GM18951 (cell line): ENCODE results near the gene CPOX.

ENCODE experiments used
- POLR2A ChIP-seq: IDR thresholded peaks from 4 replicates; pipeline ENCODE4 v1.6.1; 2011; ENCODE audit warnings: mild to moderate bottlenecking; ENCODE audit not compliant: insufficient read length, insufficient read depth; ENCODE audit errors: extremely low read depth
- in situ Hi-C: fragments of 300-500 bp; cut with MboI; formaldehyde crosslinking; loops from one replicate; pipeline ENCODE4 v1.12.0; 2022; ENCODE audit warnings: low sequenced_read_pairs, mixed read lengths, inconsistent platforms; ENCODE audit not compliant: unreplicated experiment

CPOX gene

DNA sequence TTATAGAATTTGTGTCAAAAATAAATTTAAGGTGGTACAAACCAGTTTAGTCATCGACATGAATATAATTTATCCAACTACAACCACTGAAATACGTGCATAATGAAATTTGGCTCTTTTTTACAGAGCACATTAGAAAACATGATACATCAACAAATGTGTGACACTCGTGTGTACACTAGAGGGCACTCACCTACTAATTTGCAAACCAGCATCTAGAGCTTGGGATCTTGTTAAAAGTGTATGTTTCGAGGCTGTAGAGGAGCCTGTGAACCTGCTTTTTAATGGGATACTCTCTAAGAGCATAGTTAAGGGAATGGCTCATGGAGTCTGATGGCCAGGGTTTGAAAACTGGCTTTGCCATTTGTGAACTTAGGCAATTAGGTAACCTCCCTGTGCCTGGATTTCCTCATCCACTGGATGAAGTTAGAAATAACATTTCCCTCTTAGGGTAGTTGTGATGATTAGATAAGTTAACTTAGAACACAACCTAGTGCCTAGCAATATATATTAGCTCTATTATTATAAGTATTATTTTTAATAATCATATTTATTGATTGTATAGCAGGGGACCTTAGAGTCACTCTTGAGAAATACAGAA lies 8.8 kb upstream of the CPOX start:
- no peak for TF ChIP-seq POLR2A
- in situ Hi-C loops, result loop anchor here (5.0 to 25.0 kb wide), 2 partner anchors 205 to 410 kb away; no protein-coding TSS in a partner anchor

DNA sequence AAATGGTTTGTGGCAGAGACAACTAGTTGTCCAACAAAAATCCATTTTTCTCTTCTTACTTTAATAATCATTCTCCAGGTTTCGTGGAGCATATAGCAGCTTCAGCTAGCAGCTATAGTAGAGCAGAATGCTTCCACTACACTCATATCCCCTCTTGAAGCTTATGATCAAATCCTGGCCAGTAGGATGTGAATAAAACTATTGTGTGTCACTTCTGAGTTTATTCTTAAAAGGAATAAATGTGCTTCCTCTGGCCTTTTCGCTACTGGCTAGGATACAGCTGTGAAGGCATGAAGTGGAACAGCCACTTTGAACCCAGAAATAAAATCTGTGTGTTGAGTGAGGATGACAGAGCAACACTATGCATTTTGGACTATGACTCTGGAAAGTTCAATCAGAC lies 7.8 kb upstream of the CPOX start:
- no peak for TF ChIP-seq POLR2A
- in situ Hi-C loops, result loop anchor here (5.0 to 25.0 kb wide), 2 partner anchors 206 to 411 kb away; no protein-coding TSS in a partner anchor

DNA sequence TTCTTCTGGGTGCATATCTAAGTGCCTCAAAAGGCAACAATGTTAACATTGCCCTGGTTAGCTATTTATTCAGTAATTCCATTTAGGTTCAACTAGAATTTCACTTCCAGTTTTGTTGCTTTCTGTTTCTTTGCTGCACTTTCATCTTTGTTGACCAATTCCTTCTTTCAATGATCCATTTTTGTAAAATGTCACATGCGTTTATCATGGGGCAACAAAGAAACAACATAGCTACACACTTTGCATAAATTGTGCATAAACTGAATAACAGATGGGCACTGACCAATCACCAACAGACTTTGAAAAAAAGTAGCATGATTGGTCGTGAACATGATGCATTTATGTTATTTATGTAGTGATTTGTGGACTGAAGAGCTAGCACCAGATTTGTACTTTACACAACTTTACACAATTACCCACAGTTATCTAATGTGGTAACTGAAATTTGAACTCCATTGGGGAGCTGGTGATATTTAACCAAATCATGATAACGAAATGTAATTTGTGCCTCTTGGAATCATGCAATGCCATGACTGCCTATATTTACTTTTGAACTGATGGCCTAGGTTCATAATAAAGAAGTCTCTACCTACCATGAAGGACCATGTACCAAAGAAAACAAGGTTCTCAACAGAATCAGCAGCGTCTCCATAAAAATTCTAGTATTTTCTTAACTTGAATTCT lies 7.1 kb upstream of the CPOX start:
- TF ChIP-seq POLR2A, result no peak
- in situ Hi-C loops, result loop anchor here (5.0 to 25.0 kb wide), 2 partner anchors 207 to 412 kb away; no protein-coding TSS in a partner anchor

DNA sequence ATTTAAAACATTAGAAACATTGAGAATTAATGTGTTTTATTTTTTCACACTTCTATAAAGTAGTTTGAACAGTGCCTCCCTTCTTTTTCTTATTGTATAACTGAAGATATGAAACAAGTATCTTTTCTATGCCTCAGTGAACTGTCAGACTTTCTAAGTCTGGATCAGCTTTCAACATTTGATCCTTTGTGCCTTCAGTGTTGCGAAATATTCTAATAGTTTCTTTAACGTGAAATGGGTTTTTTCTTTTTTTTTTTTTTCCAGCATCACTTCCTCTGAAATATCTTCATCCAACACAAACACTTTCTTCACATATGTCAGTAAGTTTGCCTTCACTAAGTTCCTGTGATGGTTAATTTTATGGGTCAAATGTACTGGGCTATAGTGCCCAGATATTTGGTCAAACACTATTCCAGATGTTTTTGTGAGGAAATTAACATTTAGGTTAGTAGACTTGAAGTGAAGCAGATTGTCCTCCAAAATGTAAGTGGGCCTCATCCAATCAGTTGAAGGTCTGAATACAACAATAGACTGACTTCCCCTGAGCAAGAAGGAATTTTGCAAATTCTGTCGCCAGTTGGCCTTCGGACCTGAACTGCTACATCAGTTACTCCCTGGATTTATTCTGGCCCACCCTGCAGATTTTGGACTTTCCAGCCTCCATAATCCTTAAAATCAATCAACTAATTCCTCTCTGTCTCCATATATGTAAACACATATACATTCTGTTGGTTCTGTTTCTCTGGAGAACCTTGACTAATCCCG lies 6.4 kb upstream of the CPOX start:
- no peak for TF ChIP-seq POLR2A
- in situ Hi-C loops, result loop anchor here (5.0 to 25.0 kb wide), 3 partner anchors 207 to 563 kb away; partner anchors contain the start of gene GABRR3

DNA sequence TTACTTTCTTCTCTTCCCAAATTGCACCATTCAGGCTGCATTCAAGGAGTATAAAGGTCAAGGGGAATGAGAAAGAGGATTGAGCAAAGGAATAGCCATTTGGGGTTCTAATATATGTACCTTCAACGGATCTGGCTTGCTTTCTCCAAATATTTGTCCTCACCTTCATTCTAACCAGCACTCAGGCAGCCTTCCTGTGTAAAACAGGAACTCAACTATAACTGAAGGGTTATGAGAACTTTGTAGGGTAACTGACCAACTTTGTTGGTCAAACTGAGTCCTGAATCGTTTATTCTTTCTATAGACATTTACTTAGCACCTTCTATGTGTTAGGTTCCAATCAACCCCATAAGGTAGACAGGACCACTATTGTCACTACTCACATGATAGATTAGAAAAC lies 5.1 kb upstream of the CPOX start:
- TF ChIP-seq POLR2A, result no peak
- in situ Hi-C loops, result loop anchor here (25.0 kb wide), 1 partner anchor 561 kb away; the partner anchor contains the start of gene GABRR3

DNA sequence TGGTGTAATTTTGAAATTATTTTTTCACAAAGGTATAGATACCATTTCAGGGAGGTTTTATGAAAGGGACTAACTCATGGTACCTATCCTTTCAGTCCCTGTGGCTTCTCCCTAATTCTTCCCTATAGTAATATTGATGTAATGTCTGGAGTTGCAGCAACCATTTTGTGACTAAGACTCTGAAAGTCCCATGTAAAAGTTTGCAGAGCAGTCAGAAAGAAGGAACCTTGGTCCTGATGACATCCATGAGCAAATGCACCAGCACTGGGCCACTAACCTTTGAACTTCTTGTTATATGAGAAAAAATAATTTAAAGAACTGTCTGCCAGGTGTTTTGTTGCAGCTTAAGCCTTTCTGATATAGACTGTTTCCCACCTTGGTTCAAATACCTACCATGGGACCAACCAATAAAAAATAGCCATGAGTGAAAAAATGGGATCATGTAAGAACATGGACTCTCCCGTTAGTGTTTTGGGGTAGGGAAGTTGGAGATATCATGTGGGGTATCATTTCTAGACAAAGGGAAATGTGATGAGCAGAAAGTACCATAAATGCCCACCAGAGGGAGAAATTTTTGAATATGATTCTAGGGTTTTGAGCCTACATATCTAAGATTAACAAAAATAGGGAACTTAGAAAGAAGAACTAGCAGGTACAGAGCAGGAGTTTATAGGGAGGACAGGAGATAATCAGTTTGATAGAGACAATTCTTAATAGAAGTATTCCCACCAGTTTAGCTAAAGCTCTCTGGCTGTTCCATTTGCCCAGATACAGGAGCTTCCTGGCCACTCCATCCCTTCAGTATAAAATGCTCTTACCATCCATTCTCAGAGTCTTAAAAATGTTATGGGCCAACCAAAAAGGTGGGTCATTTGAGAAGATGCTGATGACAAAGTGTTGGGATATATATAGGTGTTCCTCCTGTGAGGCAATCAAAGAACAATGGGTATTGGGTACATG lies 3.4 kb upstream of the CPOX start:
- no peak for TF ChIP-seq POLR2A
- in situ Hi-C loops, result loop anchor here (25.0 kb wide), 1 partner anchor 560 kb away; the partner anchor contains the start of gene GABRR3

DNA sequence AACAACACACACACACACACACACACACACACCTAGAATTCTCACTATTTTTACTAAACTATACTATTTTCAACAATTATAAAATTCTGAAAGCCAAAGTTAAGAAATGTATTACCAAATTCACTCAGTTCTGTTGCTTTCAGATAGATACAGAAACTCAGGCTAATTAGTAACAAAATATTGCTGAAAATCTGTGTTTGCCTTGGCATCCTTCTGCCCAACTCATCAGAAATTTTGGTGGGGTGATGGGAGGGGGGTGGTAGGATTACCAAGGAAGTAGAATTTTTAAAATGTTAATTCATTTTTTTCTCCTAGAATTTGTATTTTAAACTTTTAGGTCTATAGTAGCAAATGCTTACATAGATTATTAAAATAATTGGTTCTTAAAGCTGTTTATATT lies 2.7 kb upstream of the CPOX start:
- in situ Hi-C loops, result loop anchor here (25.0 kb wide), 1 partner anchor 559 kb away; the partner anchor contains the start of gene GABRR3
- TF ChIP-seq POLR2A, result no peak

DNA sequence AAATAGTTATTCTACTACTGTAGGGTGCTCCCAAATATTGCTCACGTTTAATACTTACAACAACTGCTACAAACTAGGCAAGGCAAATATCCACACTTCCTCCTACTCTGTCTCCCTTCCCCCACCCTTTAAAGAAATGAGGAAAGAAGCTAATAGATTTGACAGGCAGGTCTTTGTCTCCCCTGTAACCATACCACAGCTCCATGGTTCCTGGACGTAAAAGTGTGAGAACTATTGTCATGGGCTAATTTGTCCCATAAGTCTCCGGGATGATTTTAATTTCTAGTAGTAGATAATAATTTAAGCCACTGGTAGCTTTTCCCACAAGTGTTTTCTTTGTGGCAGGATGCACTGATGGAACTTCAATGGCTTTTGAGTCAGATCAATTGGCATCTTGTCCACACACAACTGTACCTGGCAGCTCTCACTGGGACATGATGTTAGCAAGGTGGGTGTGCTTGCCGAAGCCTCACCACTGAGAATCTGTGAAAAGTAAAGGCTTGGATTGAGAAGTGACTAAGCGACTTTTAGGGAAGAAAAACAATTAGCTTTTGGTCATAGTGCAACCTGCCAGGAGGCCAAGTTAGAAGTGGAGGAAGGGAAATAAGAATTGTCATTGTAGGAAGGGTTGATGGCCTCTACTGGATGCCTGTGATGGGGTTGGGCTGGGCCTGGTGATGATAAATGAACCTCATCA lies 1.4 kb upstream of the CPOX start:
- TF ChIP-seq POLR2A, result no peak

DNA sequence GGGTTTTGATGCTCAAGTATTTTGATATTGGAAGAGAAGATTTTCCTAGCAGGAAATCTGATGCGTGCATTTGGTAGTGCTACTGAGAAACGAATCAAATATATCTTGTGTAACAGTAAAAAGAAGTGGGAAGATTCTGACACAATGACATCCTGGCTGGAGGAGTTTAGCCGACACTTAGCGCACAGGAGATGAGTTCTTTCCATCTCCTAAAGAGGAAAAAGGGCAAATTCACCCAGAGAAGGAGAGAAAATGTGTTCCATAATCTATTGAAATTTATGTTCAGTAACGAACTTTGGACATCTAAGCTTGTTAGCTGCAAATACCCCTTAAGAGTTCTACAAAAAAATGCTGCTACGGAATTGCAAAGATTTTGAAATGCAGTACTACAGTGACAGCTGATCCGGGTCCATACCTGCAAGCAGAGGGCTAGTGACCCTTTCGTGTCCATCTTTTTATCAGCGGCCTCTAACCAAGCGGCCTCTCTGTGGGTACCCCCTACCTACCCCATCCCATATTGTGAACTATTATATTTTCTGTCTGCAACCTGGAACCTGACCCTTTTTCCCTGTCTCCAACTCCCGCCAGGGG lies 971 bp downstream of the CPOX start:
- in situ Hi-C loops, result loop anchor here (25.0 kb wide), 1 partner anchor 555 kb away; the partner anchor contains the start of gene GABRR3
- no peak for TF ChIP-seq POLR2A

More for the DNA sequence above, 1.4 kb upstream of the CPOX start:
- in situ Hi-C loops, result loop anchor here (25.0 kb wide), 1 partner anchor 557 kb away; the partner anchor contains the start of gene GABRR3

DNA sequence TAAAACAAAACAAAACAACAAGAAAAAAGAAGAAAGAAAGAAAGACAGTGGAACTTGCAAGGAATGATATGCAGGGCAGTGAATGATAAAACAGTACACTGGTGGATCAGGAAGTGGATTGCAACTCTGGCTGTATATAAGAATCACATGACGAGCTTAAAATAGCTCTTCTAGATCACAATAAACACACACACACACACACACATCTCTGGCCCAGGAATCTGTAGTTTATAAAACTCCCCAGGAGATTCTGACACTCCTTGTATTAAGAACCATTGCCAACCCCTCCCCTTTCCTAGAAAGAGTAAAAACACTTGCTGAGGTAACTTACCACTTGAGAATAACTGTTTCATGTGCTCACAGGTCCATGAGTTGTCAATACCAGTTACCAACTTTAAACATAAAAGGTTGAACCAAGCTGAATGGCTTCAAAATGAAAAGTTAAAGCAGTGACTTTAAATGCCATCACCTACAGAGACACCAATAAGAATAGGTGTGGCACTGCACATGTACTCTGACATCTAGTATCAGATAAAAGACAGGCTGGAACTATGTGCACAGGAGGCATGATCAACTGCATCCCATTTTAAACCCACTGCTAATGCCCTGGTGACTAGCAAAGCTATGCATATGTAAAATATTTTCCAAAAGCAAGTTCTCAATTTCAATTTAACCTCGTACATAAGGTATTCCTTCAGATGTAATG lies 3.9 kb downstream of the CPOX start:
- no peak for TF ChIP-seq POLR2A
- in situ Hi-C loops, result loop anchor here (10.0 to 25.0 kb wide), 2 partner anchors 255 to 552 kb away; partner anchors contain the start of gene GABRR3
